Stimulated activated CD8-positive, alpha-beta memory T cell treated with anti-CD3 and anti-CD28 coated beads, Interleukin-12 subunit alpha, Interleukin-12 subunit beta, amount 100 ng/mL, for 1 hour (primary cell): ENCODE data around the gene BLACAT1.
"Not testable (repeated sequence)": the region's sequence is repeated elsewhere in the genome, so short reads cannot be mapped to it uniquely, and the experiment has no call there.

Source experiments
- DNase-seq: peaks from one replicate; pipeline ENCODE4 v3.0.0-alpha.2; 2020; ENCODE audit warnings: low read depth

The BLACAT1 gene

GRCh38 chr1:205484985-205485967, 29.4 kb upstream of the BLACAT1 start:
- peak; percentile 45 for DNase-seq

- DNase-seq: no peak
Measured at GRCh38 chr1:205483372-205483771, 27.5 kb upstream of the BLACAT1 start.

GRCh38 chr1:205482587-205482986, 26.7 kb upstream of the BLACAT1 start:
- DNase-seq: not testable (repeated sequence)

- no peak for DNase-seq
Measured at GRCh38 chr1:205481629-205482151, 25.8 kb upstream of the BLACAT1 start.

GRCh38 chr1:205481218-205481617, 25.4 kb upstream of the BLACAT1 start:
- DNase-seq: no peak

- no peak for DNase-seq
Measured at GRCh38 chr1:205480349-205480985, 24.6 kb upstream of the BLACAT1 start.

GRCh38 chr1:205478985-205479384, 23.1 kb upstream of the BLACAT1 start:
- not testable (repeated sequence) for DNase-seq

GRCh38 chr1:205477759-205478247, 22.0 kb upstream of the BLACAT1 start:
- DNase-seq: no peak

GRCh38 chr1:205477121-205477758, 21.4 kb upstream of the BLACAT1 start:
- DNase-seq: no peak

- DNase-seq: no peak
Measured at GRCh38 chr1:205476648-205477047, 20.8 kb upstream of the BLACAT1 start.

- DNase-seq: no peak
Measured at GRCh38 chr1:205475855-205476254, 20.0 kb upstream of the BLACAT1 start.

- no peak for DNase-seq
Measured at GRCh38 chr1:205474571-205474970, 18.7 kb upstream of the BLACAT1 start.

- DNase-seq: no peak
Measured at GRCh38 chr1:205473966-205474365, 18.1 kb upstream of the BLACAT1 start.

GRCh38 chr1:205473475-205473874, 17.6 kb upstream of the BLACAT1 start:
- DNase-seq: no peak

- no peak for DNase-seq
Measured at GRCh38 chr1:205472737-205473441, 17.0 kb upstream of the BLACAT1 start.

GRCh38 chr1:205470131-205470530, 14.3 kb upstream of the BLACAT1 start:
- DNase-seq: no peak

- DNase-seq: no peak
Measured at GRCh38 chr1:205466595-205467220, 10.9 kb upstream of the BLACAT1 start.

- no peak for DNase-seq
Measured at GRCh38 chr1:205465392-205465791, 9.5 kb upstream of the BLACAT1 start.

GRCh38 chr1:205458777-205459566, 3.1 kb upstream of the BLACAT1 start:
- no peak for DNase-seq
